Measurements from ENCODE around the gene FABP2.
"Not testable (repeated sequence)": the region's sequence is repeated elsewhere in the genome, so short reads cannot be mapped to it uniquely, and the experiment has no call there.

FABP2 gene

DNA sequence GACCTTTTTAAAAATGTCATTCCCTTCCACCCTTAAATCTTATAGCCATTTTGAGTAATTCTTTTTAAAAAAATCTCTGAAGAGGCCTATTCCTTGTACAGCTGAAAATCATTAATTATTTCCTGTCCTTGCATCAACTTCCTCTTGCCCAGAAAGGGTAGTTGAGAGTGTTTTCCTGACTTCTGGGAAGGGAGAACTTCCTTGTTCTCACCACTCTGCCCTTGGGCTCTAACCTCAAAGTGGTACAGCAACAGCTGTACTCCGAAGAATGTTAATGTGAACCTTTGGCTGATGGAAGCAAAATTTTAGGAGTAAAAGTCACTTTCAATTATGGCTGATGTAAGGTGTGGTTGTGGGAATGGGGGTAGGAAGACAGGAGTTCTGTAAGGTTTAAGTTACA, 15.1 kb upstream of the FABP2 start:
- H3K36me3 ChIP-seq (ENCODE audit: insufficient read depth, low read length), result no peaks in the 10 kb centered on the region
- no peaks in the 10 kb centered on the region for H3K79me2 ChIP-seq (ENCODE audit: insufficient read depth, low read length)
- H2AFZ ChIP-seq (ENCODE audit: low read length), result no peak overlapping the region
- H3F3A ChIP-seq (ENCODE audit: low read depth), result no peaks in the 10 kb centered on the region
- H3K9me3 ChIP-seq (ENCODE audit: insufficient read depth, low read depth, low read length), result no peaks in the 10 kb centered on the region
- no peaks in the 10 kb centered on the region for H3K9me2 ChIP-seq (replicated peaks; ENCODE audit: low read depth, low read length)
- H4K20me1 ChIP-seq (ENCODE audit: insufficient read depth, low read length, poor library complexity, severe bottlenecking), result no peaks in the 10 kb centered on the region
- H3K9ac ChIP-seq (ENCODE audit: low read depth, low read length, poor library complexity, severe bottlenecking), result no peak overlapping the region
- H3K27me3 ChIP-seq (ENCODE audit: insufficient read depth, low read length, poor library complexity, severe bottlenecking), result no peaks in the 10 kb centered on the region
- TF ChIP-seq, protein P1, sequence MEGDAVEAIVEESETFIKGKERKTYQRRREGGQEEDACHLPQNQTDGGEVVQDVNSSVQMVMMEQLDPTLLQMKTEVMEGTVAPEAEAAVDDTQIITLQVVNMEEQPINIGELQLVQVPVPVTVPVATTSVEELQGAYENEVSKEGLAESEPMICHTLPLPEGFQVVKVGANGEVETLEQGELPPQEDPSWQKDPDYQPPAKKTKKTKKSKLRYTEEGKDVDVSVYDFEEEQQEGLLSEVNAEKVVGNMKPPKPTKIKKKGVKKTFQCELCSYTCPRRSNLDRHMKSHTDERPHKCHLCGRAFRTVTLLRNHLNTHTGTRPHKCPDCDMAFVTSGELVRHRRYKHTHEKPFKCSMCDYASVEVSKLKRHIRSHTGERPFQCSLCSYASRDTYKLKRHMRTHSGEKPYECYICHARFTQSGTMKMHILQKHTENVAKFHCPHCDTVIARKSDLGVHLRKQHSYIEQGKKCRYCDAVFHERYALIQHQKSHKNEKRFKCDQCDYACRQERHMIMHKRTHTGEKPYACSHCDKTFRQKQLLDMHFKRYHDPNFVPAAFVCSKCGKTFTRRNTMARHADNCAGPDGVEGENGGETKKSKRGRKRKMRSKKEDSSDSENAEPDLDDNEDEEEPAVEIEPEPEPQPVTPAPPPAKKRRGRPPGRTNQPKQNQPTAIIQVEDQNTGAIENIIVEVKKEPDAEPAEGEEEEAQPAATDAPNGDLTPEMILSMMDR (conservative IDR thresholded peaks at IDR 0.05; ENCODE audit: low read length), result no peak
- TF ChIP-seq EZH2phosphoT487 (IDR thresholded peaks at IDR 0.05; ENCODE audit: borderline replicate concordance), result no peak
- H3K4me3 ChIP-seq (ENCODE audit: low read length, poor library complexity, severe bottlenecking), result no peak overlapping the region
- H3K4me2 ChIP-seq (ENCODE audit: low read depth, low read length, poor library complexity, severe bottlenecking), result no peak overlapping the region
- H3K4me1 ChIP-seq (ENCODE audit: insufficient read depth, low read length, poor library complexity, severe bottlenecking), result no peaks in the 10 kb centered on the region

DNA sequence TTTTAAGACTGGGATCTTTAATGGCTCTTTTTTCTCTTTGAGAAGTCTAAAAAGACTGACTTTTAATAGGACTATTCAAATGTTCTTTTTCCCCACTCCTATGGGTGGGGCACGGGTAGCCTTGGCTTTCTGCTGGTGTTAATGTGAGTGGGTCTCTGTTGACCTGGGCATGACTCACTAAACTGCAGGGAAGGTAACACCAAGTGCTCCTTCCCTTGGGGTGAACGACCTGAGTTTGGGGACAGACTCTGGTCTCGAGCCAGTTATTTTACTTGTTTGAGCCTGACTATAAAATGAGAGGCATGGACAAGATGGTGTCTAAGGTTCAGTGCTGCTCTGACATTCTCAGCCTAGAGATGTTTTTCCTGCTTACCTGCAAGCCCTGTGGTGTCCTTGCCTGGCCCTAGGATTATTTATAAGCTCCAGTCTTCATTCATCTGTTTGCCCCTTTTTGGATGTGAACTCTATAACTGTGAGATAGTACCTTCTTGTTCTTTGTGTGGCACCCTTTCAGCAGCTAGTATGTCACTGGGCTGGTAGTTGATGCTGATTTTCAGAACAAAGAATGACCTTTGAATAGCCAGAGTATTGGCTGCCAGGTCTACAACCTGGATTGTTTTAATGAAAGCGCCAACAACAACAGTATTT, 14.5 kb upstream of the FABP2 start:
- H3K27me3 ChIP-seq (ENCODE audit: insufficient read depth, low read length, poor library complexity, severe bottlenecking); H3F3A ChIP-seq (ENCODE audit: low read depth); H3K79me2 ChIP-seq (ENCODE audit: insufficient read depth, low read length); H3K9me3 ChIP-seq (ENCODE audit: insufficient read depth, low read depth, low read length); H3K4me3 ChIP-seq (ENCODE audit: low read length, poor library complexity, severe bottlenecking); H3K4me1 ChIP-seq (ENCODE audit: insufficient read depth, low read length, poor library complexity, severe bottlenecking); H3K4me2 ChIP-seq (ENCODE audit: low read depth, low read length, poor library complexity, severe bottlenecking); H3K9ac ChIP-seq (ENCODE audit: low read depth, low read length, poor library complexity, severe bottlenecking); H3K9me2 ChIP-seq (replicated peaks; ENCODE audit: low read depth, low read length); H3K36me3 ChIP-seq (ENCODE audit: insufficient read depth, low read length); H4K20me1 ChIP-seq (ENCODE audit: insufficient read depth, low read length, poor library complexity, severe bottlenecking); H2AFZ ChIP-seq (ENCODE audit: low read length): not testable (repeated sequence)

DNA sequence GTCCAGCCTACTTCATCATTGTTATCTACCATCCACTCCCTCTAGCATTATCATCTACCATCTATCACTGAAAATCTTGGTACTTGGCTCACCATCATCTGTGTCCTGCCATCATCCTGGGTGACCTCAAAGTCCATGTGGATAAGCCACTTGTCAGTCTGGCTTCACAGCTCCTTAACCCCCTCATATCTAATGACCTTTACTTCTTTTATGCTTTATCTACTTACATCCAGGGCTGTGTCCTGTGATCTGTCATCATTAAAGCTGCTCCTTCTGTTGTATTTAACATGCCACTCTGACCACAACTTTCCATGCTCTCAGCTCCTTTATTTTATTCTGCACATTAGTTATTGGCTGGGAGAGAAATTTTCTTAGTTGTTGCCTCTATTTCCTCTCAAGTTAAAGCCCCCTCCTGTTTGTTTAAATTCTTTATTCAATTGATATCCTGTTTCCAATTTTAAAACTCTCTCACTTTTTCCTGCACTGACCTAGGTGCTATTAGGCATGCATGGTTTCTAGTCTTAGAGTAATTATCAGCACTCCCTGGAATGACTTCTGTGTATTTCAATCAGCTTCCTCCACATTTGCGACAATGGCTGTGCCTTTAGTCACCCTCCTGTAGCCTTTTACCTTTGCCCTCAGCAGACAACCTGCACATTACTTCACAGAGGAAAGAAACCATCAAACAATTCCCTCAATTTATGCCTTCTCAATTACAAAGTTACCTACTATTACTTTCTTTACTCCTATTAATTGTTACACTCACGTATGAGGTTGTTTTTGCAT, 8.1 kb upstream of the FABP2 start:
- H3K4me3 ChIP-seq (ENCODE audit: low read length, poor library complexity, severe bottlenecking), result no peak overlapping the region
- no peaks in the 10 kb centered on the region for H3K9me3 ChIP-seq (ENCODE audit: insufficient read depth, low read depth, low read length)
- H4K20me1 ChIP-seq (ENCODE audit: insufficient read depth, low read length, poor library complexity, severe bottlenecking), result no peaks in the 10 kb centered on the region
- H3K4me2 ChIP-seq (ENCODE audit: low read depth, low read length, poor library complexity, severe bottlenecking), result no peak overlapping the region
- no peak overlapping the region for H2AFZ ChIP-seq (ENCODE audit: low read length)
- no peaks in the 10 kb centered on the region for H3K36me3 ChIP-seq (ENCODE audit: insufficient read depth, low read length)
- H3K9ac ChIP-seq (ENCODE audit: low read depth, low read length, poor library complexity, severe bottlenecking), result no peak overlapping the region
- H3K4me1 ChIP-seq (ENCODE audit: insufficient read depth, low read length, poor library complexity, severe bottlenecking), result no peaks in the 10 kb centered on the region
- no peaks in the 10 kb centered on the region for H3K79me2 ChIP-seq (ENCODE audit: insufficient read depth, low read length)
- H3F3A ChIP-seq (ENCODE audit: low read depth), result no peaks in the 10 kb centered on the region
- no peaks in the 10 kb centered on the region for H3K9me2 ChIP-seq (replicated peaks; ENCODE audit: low read depth, low read length)
- TF ChIP-seq, protein P1 (conservative IDR thresholded peaks at IDR 0.05; ENCODE audit: low read length), result no peak
- no peak for TF ChIP-seq EZH2phosphoT487 (IDR thresholded peaks at IDR 0.05; ENCODE audit: borderline replicate concordance)
- H3K27me3 ChIP-seq (ENCODE audit: insufficient read depth, low read length, poor library complexity, severe bottlenecking), result no peaks in the 10 kb centered on the region
